Subcutaneous abdominal adipose tissue (tissue), 5 donors: Measurements from ENCODE around the gene SEC24A.
A peak's percentile ranks its signal among the peaks of the same experiment; 100 is the strongest.

Source experiments
- H3K27ac ChIP-seq: one replicate; pipeline ENCODE4 v1.7.0; 2013; ENCODE audit warnings: low read depth, mild to moderate bottlenecking, inconsistent platforms, low read length, moderate library complexity
- H3K27me3 ChIP-seq, 5 donors: one replicate each; pipeline ENCODE4 v1.7.0; 2013; ENCODE audit warnings: low read length in 5 of 5, inconsistent platforms in 1 of 5; ENCODE audit not compliant: control insufficient read depth in 5 of 5, insufficient read depth in 4 of 5
- H3K36me3 ChIP-seq, 5 donors: one replicate each; pipeline ENCODE4 v1.7.0; 2013; ENCODE audit warnings: low read length in 5 of 5; ENCODE audit not compliant: control insufficient read depth in 5 of 5, insufficient read depth in 5 of 5
- H3K4me1 ChIP-seq, 5 donors: one replicate each; pipeline ENCODE4 v1.7.0; 2013; ENCODE audit warnings: low read length in 5 of 5, mild to moderate bottlenecking in 3 of 5, moderate library complexity in 1 of 5; ENCODE audit not compliant: control insufficient read depth in 5 of 5, insufficient read depth in 5 of 5
- H3K4me3 ChIP-seq, 5 donors: one replicate each; pipeline ENCODE4 v1.7.0; 2013; ENCODE audit warnings: low read length in 5 of 5, low read depth in 1 of 5
- H3K9ac ChIP-seq, 5 donors: one replicate each; pipeline ENCODE4 v1.7.0; 2013; ENCODE audit warnings: low read length in 5 of 5, mild to moderate bottlenecking in 4 of 5, moderate library complexity in 3 of 5
- H3K9me3 ChIP-seq, 5 donors: one replicate each; pipeline ENCODE4 v1.7.0; 2013; ENCODE audit warnings: low read length in 5 of 5; ENCODE audit not compliant: control insufficient read depth in 5 of 5
- donor health status: healthy.
- donor health status: healthy.
- donor health status: healthy.
- donor health status: healthy.
- donor health status: healthy.

The SEC24A gene

DNA sequence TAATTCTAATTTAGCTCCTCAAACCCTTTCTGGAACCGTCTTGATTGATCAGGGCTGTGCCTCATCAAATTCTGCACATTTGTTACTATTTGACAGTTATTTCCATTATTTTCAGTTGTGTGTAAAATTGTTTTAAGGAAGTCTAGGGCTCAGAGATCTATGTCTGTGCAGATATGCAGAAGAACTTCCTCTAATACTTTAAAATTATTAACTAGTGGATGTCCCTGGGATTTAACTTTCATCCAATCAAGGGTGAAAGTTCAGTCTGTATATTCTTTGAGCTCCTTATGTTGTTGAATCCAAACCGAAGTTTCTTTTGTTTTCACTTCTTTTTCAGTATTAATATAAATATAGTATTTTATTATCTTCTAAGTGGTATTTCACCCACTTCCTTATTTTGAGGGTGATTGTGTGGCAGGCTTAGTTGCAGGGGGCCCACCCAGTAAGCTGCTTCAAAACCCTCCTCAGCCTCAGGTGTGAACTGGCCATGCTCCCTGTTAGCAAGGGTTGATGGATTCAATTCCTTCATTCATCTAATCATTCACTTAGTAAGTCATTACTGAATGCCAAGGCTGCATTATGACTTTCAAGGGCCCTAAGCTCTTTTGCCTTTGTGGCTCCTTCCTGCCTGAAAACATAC lies 87.7 kb downstream of the SEC24A start:
- Histone ChIP-seq H3K27me3 (no peaks in the 10 kb centered on the region), H3K4me1 (peaks cover 0 to 21% (median 19%) of the 10 kb centered on the region in 5 donors), H3K9ac (no peak overlapping the region)

GRCh38 chr5:134738133-134738962 lies 89.8 kb downstream of the SEC24A start, which contains the start of gene CAMLG:
Gene CAMLG, plus strand, starts transcription at chr5:134738548. Its CDS starts 73 bp downstream, at chr5:134738621.
- Histone ChIP-seq H3K27ac (peak within 1 kb of the TSS; percentile 92), H3K9me3 (no peaks in the 10 kb centered on the region), H3K27me3 (no peaks in the 10 kb centered on the region), H3K4me3 (peak within 1 kb of the TSS; percentile 81 to 98 (median 95)), H3K9ac (peak within 1 kb of the TSS; percentile 78 to 95 (median 85)), H3K4me1 (peaks cover 0 to 21% (median 19%) of the 10 kb centered on the region in 5 donors), H3K36me3 (peaks cover 0 to 5% (median 0%) of the 10 kb centered on the region in 5 donors)

More for the DNA sequence above, 87.7 kb downstream of the SEC24A start:
- H3K27ac ChIP-seq, result no peak overlapping the region
- H3K9me3 ChIP-seq, result no peaks in the 10 kb centered on the region
- no peak overlapping the region for H3K4me3 ChIP-seq
- peaks cover 0 to 3% (median 0%) of the 10 kb centered on the region in 5 donors for H3K36me3 ChIP-seq

- peaks cover 0 to 5% (median 0%) of the 10 kb centered on the region in 5 donors for H3K36me3 ChIP-seq
- peak overlapping the region; percentile 73 to 95 (median 85) for H3K9ac ChIP-seq
- H3K4me3 ChIP-seq, result peak overlapping the region; percentile 81 to 98 (median 95)
- peaks cover 0 to 21% (median 19%) of the 10 kb centered on the region in 5 donors for H3K4me1 ChIP-seq
- no peaks in the 10 kb centered on the region for H3K27me3 ChIP-seq
- no peaks in the 10 kb centered on the region for H3K9me3 ChIP-seq
- H3K27ac ChIP-seq, result peak overlapping the region; percentile 92
These were observed 90.5 kb downstream of the SEC24A start for GRCh38 chr5:134738963-134739661.

DNA sequence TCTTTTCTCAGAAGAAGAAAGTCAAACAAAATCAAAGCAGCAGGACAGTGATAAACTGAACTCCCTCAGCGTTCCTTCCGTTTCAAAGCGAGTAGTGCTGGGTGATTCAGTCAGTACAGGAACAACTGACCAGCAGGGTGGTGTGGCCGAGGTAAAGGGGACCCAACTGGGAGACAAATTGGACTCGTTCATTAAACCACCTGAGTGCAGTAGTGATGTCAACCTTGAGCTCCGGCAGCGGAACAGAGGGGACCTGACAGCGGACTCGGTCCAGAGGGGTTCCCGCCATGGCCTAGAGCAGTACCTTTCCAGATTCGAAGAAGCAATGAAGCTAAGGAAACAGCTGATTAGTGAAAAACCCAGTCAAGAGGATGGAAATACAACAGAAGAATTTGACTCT lies 92.5 kb downstream of the SEC24A start:
- Histone ChIP-seq H3K27ac (no peak overlapping the region), H3K36me3 (peaks cover 0 to 5% (median 0%) of the 10 kb centered on the region in 5 donors), H3K4me1 (peaks cover 0 to 21% (median 19%) of the 10 kb centered on the region in 5 donors), H3K9me3 (no peaks in the 10 kb centered on the region), H3K4me3 (no peak overlapping the region), H3K27me3 (no peaks in the 10 kb centered on the region), H3K9ac (no peak overlapping the region)

DNA sequence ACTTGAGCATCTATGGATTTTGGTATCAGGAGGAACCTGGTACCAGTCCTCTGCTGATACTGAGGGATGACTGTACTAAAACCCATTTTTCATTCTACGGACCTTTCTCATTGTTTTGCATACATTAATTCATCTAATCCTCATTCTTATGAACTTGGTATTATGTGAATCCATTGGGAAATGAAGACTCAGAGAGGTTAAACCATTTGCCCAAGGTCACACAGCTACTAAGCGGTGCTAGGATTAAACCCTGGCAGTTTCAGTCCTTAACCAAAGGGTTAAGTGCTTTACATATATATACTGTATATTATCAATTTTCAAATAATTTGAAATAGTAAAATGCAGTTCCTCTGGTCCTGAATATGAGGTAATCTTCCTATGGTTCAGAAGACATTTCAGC lies 93.5 kb downstream of the SEC24A start:
- H3K4me3 ChIP-seq, result no peak overlapping the region
- H3K27me3 ChIP-seq, result no peaks in the 10 kb centered on the region
- H3K4me1 ChIP-seq, result peaks cover 0 to 21% (median 19%) of the 10 kb centered on the region in 5 donors
- no peak overlapping the region for H3K9ac ChIP-seq
- H3K36me3 ChIP-seq, result peaks cover 0 to 5% (median 0%) of the 10 kb centered on the region in 5 donors
- H3K9me3 ChIP-seq, result no peaks in the 10 kb centered on the region
- no peak overlapping the region for H3K27ac ChIP-seq

DNA sequence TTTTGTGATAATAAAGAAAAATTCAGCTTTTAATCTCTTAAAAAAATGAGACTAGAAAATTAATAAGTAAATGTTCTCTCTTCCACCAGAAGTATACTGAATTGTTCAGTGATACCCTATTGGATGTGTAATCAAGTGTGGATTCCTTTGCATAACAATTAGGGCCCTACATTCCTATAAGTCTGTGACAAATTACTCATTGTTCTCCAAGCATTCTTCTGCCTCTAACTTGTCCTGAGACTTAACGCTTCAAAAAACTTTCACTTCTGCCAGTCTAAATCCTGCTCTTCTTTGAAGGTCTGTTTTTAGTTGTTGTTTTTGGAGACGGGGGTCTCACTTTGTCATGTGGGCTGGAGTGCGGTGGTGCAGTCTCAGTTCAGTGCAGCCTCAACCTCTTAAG lies 100.8 kb downstream of the SEC24A start:
- Histone ChIP-seq H3K9me3 (no peaks in the 10 kb centered on the region), H3K4me1 (no peaks in the 10 kb centered on the region), H3K27me3 (no peaks in the 10 kb centered on the region), H3K9ac (no peak overlapping the region), H3K27ac (no peak overlapping the region), H3K4me3 (no peak overlapping the region), H3K36me3 (peaks cover 6 to 23% (median 13%) of the 10 kb centered on the region in 5 donors)

DNA sequence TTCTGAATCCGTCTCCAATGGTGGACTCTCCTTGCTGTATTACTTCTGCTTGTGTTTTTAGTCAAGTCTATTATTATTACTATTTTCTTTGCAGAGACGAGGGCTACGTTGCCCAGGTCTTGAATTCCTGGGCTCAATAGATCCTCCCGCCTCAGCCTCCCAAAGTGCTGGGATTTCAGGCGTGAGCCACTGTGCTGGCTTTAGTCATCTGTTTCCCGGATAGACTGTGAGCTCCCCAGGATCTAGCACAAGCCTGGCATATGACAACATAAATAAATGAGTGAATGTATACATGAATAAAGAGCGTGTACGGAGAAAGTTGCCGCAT lies 109.6 kb downstream of the SEC24A start:
- Histone ChIP-seq H3K9me3 (no peaks in the 10 kb centered on the region), H3K36me3 (peaks cover 0 to 3% (median 0%) of the 10 kb centered on the region in 5 donors), H3K4me3 (peak overlapping the region; percentile 72 to 99 (median 97)), H3K9ac (peak overlapping the region in 2 of 5 donors; percentile 25 to 41), H3K4me1 (peaks cover 0 to 24% (median 21%) of the 10 kb centered on the region in 5 donors), H3K27me3 (no peaks in the 10 kb centered on the region), H3K27ac (peak overlapping the region; percentile 80)

DNA sequence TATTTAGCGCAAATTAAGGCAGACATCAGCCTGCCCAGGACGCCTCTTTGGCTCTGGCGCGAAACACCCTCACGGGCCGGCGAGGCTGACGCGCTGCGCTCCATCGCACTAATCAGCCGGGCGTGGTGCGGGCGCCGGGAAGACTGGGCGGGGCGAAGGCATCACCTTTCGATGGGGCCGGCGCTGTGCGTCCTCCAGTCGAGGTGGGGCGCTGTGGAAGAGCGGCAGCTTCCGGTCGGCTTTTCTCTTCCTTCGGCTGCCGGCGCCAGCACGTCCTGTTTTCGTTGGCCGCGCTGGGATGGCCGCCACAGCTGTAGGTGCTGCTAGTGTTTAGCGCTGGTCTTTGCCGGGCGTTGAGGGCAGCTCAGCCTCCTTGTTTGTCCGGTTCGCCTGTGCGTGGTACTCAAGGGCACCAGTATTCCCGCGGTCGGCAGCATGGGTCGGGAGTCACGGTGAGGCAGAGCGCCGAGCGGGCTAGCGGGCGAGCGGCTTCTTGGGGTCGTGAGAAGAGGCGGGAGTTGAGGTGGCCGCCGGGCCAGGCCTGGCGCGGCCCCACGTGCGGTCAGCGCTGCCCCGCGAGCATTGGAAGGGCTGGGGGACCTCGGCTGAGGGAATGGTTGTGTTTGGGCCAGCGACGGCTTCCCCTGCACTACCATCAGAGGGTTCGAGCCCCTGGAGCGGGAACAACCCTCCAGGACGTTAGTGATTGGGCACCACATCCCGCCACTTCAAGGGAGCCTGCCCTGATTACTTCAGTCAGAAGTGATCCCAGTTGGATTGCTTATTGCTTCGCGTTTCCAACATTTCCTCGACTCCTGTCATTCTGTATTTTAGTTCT lies 110.1 kb downstream of the SEC24A start, which contains the start of gene DDX46:
TSS of gene DDX46 (plus strand) at position 276 of the 838 bp plus-strand sequence. CDS start at position 436, 160 bp downstream.
- Histone ChIP-seq H3K4me1 (peaks cover 0 to 27% (median 22%) of the 10 kb centered on the region in 5 donors), H3K36me3 (peaks cover 0 to 3% (median 0%) of the 10 kb centered on the region in 5 donors), H3K27me3 (no peaks in the 10 kb centered on the region), H3K9ac (peak within 1 kb of the TSS; percentile 73 to 99 (median 95)), H3K4me3 (peak within 1 kb of the TSS; percentile 87 to 99 (median 97)), H3K27ac (peak within 1 kb of the TSS; percentile 80), H3K9me3 (no peaks in the 10 kb centered on the region)
